SHP77 (cell line): ENCODE data around the gene PARP3.

Source experiments
- DNase-seq, 2 experiments: peaks; one replicate each; lab custom pipeline; 2025; lab: John Stamatoyannopoulos, UW

PARP3 gene

DNA sequence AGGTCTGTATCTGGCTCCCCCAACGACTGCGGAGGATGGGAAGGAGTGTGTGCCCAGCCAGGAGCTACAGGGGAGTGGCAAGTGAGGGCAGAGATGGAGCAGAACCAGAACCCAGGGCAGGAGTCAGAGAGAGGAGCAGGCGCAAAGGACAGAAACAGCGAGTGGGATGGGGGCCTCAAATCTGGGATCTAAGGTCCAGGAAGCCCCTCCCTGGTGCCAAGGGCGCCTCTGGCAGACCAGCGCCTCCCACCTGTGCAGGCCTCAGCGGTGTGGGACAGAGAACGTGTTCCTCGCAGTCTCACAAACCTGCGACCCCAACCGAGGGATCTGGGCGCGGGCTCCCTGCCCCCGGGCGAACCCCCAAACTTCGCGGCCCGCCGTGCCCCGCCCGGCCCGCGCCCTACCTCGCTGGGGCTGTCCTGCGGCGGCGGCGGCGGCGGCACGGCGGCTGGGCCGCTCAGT is 24.8 kb downstream of the PARP3 start:
- DNase-seq, result no peak

DNA sequence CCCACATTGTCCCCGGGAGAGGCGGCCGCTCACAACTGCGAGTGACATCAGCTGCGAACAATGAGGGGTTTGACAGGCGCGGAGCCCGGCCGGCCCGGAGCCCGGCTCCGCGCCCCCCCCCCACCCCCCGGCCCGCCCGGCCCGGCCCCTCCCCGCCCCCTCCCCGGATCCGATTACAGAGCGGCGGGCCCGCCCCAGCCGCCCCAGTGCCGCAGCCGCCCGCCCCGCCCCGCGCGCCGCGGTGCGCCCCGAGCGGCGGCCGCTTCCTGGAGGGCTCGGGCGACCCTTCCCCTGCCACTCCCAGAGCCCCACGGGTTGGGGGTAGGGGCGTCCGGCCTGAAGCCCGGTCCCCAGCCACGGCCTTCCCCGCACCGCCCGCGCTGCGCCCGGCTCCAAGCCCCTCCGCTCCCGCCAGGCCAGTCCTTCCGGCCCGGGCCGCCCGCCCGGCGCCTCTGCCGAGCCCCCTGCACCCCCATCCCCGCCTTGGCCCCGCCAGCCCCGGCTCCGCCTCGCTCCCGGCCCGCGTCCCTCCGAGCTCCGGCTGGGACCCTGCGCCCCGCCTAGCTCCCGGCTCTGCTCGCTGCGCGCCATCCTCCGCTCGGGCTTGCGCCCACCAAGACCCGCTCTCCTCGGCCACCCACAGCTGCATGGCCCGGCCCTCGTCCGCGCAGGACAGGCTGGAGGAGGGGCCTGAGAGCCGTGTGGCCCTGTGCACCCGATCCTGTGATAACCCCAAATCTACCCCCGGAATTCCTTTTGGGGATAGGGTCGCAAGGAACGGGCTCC is 25.4 kb downstream of the PARP3 start, which contains the start of gene PCBP4:
Gene PCBP4, minus strand, starts transcription at position 71 of the 786 bp plus-strand sequence. CDS start 6,214 bp downstream, outside the sequence.
- DNase-seq, result peak; percentile 13 to 38

DNA sequence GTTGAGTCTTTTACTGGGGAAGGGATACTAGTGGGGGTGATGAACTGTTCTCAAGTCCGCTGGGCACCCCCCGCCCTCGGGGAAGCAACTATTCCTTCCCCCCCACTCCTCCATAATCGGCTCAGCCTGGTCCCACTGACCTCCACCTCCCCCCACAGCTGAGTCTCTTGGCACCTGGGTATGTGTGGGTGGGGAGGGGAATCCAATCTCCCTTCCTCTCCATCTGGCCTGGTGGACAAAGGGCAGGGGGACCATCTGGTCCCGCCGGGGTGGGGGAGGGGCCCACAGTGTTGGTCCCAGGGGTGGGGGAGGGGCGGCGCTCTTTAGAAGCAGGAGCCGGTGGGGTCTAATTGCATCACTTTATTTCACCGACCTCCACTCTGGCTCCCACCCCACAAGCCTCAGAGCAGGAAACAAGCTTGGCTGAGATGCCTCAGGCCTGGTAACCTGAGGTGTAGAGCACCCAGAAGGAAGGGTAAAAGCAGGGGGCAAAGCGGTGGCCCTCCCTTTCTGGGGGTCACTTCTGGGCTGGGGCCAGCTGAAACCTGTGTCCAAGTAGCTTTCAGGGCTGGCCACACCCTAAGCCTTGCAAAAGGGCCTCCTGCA is 26.1 kb downstream of the PARP3 start:
- DNase-seq, result peak; percentile 44 to 46

DNA sequence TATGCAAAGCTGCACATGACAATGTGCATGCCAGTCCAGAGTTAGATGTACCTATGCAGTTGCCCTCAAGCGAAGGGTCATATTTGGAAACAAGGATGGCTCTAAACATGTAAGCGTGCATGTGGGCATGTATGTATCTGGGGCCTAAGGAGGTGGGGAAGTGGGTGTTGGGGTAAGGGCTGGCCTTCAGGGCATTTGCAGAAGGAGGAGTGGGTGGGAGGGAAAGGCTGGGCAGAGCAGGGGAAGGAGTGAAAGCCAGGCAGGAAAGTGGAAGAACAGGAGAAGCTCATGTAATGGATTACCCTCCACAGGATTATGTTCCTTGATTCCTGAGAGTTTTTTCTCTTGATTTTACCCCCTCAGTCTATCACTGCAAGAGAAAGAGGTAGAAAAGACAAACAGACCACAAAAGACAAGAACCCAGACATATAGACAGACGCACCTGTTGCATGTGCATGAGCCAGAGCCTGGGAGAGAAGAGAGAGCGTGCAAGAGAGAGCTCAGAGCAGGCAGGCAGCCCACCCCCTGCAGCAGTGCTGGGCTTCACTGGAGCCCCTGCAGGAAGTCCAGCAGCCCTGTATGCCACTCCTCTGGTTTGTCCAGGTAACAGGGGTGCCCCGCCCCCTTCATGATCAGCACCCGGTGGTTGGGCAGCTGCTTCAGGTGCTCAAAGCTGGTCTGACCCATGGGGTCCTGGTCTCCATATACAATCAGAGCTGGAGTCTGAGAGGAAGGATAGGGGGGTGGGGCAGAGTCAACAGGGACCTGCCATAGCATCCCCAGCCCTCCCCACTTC is 26.9 kb downstream of the PARP3 start:
- no peak for DNase-seq

DNA sequence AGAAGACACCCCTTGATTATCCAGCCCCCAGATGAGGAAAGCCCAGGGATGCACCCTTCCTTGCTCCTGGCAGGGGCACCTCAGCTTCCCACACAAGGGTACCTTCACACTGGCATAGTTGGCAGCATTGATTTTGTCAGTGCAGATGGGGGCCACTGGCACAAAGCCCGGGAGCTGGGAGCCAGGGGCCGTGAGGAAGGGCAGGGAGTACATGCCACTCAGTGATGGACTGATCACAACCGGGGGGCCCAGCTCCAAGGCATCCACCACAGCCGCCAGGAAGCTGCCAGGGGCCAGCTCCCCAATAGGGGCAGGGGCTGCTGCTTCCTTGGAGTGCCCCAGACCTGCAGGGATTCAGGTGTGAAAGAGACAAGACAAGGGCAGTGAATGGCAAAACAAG is 27.7 kb downstream of the PARP3 start:
- DNase-seq, result no peak

DNA sequence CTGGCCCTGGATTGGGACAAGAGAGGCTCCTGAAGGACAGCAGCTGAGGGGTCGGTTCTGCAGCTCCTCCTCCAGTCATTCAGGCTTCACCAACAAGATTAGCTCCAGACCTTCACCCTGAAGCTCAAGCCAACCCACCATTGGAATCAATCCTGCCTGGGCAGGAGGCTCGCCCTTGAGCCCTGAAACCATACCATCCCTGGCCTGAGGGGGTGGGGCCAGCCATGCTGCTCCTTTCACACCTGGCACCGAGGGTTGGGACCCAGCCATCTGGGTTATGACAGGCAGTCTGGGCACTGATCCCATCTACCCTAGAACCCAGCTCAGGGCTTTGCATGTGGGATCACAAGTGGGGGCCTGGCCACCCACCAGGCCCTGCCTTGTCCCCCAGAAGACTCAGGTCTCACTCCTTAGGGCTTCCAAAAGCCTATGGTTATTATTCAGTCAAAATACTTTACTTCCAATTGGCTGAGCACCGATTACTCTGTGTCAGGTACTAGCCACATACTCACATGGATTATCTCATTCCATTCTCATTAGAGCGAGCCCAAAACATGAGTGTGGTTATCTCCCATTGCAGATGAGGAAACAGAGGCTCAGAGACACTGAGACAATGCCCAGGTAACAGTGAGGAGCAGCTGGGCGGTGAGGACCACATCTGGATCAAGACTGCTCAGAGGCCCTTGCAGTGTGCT is 28.6 kb downstream of the PARP3 start:
- DNase-seq, result peak in 1 of 2 experiments; percentile 22

DNA sequence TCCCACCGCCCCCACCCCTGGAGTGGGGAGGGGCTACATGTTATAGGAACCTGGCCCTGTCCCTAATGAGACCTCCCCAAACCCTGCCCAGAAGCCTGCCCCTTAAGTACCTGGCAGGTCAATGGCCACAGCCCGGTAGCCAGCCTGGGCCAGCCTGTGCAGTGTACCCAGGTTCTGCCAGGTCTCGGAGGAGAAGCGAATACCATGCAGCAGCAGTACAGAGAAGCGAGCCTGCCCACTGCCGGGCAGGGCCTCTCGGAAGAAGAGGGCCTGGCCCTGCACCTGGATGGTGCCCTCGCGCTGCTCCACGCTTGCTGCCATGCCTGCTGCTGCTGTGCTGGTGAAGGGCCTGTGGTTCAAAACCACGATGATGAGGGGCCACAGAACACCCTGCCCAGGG is 29.2 kb downstream of the PARP3 start:
- no peak for DNase-seq

DNA sequence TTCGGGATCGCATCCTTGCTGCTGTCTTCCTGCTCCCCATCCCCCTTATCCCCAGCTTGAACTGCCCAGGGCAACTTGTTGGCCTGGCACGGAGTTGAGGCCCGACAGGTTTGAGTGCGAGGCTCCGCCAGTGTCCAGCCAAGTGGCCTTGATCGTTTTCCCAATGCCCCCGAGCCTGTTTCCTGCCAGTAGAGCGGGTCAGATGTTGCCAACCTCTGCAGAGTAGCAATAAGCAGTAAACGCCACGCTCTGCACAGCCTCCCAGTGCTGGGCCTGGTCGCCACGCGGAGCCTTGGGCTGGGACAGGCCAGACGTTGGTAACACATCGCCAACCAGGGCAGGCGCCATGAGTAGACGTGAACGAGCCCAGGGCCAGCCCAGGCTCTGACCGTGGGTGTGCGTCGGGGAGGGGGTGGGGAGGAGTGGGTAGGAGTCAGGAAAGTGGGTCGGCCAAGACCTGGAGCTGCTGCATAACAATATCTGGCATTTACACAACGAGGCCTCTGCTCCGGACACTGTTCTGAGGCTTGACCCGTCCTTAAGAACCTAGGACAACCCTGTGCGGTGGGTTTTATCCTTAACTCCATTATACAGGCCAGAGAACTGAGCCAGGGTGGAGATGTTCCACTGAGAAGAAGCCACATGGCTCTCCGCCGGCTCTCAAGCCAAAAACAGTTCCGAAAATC is 32.3 kb downstream of the PARP3 start:
- no peak for DNase-seq

DNA sequence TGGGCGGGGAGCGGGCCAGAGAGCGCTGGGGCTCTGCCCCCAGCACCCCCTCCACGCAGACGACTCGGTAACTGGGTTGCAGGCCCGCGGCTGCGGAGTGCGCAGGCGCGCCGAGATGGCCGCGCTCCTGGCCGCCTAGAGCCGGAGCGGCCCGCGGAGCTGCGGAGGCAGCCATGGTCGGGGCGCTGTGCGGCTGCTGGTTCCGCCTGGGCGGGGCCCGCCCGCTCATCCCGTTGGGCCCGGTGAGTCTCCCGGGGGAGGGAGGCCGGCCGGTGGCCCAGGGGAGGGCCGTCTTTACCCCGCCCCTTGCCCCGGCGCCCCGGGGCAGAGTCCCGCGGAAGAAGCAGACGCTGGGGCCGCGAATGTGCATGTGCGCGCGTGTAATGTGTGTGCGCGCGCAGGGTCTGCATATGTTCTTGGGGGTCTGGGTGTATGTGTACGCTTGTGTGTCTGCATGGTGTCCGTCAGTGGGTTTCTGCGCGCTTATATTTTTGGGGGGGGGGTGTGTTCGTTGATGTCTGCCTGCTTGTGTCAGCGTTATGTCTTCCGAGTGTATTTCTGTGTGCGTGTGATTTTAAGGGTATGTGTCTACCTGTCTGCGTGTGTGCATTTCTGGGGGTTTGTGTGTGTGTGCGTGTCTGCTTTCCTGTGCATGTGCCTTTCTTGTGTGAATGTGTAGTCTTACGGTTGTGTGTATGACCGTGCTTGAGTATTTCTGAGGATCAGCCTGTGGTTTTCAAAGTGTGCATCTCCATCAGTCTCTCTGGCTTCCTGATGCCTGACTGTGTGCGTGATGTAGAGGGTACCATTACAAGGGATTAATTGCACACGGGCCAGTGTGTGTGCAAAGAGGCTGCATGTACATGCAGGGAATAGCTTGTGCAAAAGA is 33.0 kb downstream of the PARP3 start, which contains the start of gene ABHD14A:
Gene ABHD14A, plus strand, starts transcription at position 102 of the 889 bp plus-strand sequence. Its CDS starts 72 bp downstream, at position 174.
- DNase-seq, result peak; percentile 37 to 63

DNA sequence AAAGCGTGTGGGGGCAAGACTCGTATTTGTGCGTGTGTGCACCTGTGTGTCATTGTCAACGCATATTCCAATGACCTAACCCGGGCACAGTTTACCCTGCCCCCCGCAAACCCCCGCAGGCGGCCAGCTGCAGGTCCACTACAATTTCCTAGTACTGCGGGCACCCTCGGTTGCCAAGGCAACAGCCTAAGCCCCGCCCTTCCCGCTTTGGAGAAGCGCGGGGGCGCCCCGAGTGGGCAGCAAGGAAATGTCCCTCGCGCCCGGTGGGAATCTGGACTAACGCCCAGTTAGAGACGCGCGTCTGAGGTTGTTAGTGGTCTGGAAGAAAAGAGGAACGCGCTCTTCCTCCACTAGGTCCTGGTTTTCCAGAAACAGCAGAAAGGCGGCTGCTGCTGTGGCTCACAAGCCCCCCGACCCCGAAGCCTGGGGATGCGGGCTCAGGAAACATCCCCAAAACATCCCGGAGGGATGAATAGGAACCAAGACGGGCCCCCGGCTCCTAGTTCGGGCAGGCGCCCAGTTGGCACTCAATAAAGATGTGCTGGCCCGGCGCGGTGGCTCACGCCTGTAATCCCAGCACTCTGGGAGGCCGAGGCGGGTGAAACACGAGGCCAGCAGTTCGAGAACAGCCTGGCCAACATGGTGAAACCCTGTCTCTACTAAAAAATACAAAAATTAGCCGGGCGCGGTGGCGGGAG is 33.8 kb downstream of the PARP3 start:
- peak; percentile 38 to 68 for DNase-seq

DNA sequence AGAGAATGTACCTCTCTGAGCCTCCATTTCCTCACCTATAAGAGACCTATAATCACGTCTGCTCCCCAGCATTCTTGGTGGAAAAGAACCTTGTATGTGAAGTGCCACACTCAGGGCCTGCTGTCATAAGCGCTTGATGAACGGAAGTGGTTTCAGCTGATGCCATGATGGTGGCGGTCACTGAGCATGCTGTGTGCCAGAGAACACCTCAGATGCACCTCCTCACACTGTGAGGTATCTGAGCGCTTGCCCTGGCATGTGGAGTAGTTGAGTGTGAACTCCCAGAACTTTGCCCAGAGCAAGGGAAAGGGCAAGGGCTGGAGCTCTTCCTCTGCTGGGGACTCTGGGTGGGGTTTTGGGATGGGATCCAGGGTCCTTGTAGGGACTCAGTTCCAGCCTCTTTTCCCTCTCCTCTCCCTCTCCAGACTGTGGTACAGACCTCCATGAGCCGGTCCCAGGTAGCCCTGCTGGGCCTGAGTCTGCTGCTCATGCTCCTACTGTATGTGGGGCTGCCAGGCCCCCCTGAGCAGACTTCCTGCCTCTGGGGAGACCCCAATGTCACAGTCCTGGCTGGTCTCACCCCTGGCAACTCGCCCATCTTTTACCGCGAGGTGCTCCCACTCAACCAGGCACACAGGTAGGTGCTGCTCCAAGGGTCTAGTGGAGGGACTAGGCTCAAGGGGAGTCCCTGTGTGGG is 35.4 kb downstream of the PARP3 start:
- DNase-seq, result no peak

DNA sequence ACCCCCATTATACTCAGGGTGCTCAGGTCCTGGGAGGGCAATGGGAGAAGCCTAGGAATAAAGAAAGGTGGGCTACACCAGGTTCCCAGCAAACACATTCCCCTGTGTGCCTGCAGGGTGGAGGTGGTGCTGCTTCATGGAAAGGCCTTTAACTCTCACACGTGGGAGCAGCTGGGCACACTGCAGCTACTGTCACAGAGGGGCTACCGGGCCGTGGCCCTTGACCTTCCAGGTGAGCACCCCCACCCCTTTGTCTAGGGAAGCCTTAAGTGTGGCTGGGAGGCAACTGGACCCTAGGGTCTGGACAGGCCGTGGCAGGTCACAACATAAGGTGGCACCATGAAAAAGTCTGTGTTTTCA is 36.0 kb downstream of the PARP3 start:
- no peak for DNase-seq

DNA sequence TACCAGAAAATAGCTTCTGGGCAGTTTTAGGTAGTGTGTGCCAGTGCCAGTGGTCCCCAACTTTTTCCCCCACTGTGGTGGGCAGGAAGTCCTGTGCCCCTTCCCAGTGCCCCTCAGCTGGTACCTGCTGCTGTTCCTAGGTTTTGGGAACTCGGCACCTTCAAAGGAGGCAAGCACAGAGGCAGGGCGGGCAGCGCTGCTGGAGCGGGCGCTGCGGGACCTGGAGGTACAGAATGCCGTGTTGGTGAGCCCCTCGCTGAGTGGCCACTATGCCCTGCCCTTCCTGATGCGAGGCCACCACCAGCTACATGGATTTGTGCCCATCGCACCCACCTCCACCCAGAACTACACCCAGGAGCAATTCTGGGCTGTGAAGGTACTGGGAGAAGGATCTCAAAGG is 38.1 kb downstream of the PARP3 start:
- DNase-seq, result no peak

DNA sequence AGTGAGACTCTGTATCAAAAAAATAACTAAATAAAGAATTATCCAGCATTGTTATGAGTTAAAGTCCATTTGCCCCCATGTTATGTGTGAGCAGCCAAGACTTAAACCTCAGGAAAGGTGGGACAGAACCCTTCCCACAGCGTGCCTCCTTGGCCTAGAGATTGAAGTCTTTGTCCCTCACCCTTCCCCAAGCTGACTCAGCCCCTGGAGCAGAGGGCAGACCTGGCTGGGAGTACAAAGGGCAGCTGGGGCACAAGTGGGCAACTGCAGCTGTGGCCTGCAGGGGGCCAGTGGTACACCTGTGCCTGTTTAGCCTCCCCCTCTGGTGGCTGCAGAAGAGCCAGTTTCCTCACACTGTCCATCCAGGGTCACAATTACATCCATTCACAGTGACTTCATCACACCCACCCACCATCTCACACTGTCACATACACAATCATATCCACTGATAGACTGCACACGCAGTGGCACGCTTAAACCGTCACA is 40.2 kb downstream of the PARP3 start:
- peak; percentile 72 to 83 for DNase-seq

DNA sequence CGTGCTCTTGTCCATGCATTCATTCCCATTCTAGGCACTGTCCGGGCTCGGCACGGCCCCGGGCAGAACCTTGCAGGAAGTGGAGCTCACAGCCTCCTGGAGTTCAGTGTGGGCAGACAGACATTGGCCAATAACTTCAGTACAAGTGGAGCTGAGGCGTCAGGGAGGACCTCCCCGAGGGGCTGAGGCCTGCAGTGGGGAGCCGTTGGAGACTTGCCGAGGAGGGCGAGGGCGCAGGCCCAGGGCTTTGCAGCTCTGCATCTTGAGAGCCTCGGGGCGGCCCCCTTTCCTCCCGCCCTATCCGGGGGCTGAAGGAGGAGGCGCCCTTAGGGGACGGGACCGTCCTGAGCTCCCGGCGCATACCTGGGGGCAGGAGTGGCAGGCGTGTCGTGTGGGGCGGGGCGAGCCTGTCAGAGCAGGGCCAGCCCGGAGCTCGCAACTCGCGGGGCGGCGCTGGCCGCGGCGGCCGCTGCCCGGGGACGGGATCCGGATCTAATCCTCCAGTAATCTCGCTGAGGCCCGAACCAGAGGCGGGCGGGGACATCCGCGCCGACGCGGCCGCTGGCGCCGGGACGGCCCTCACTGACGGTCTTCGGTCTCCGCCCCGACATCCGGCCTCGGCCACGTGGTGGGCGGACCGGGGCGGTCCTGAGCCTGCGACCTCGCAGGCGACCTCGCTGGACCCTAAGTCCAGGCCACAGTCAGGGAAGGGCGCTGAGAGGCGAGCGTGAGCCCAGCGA is 40.8 kb downstream of the PARP3 start, which contains the start of gene ACY1:
Gene ACY1, plus strand, starts transcription at position 698 of the 740 bp plus-strand sequence. CDS start 530 bp downstream, outside the sequence.
- peak; percentile 26 to 50 for DNase-seq

DNA sequence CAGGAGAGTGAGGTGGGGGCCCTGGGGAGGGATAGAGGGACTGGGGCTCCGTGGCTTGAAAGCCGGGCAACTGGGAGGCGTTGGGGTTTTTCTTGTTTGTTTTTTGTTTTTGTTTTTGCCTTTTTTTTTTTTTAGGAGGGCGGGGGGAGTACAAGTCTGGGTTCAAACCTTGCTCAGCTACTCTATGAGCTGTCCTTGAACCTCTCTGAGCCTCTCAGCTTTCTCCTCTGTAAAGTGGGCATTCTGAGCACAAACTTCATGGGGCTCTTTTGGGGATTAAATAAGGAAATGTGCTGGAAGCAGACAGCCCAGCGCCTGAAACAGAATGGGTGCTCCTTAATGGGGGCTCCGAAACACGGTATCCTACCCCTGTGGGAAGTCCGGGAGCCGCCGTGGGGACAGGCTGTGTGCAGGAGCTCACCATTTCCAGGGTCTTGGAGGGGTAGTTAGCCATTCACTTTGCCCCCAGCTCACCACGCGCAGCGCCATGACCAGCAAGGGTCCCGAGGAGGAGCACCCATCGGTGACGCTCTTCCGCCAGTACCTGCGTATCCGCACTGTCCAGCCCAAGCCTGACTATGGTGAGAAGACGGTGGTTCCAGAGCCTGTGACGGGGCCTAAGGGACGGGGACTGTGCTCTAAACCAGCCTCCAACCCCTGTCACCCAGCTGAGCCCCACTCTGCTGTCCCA is 41.6 kb downstream of the PARP3 start:
- no peak for DNase-seq

DNA sequence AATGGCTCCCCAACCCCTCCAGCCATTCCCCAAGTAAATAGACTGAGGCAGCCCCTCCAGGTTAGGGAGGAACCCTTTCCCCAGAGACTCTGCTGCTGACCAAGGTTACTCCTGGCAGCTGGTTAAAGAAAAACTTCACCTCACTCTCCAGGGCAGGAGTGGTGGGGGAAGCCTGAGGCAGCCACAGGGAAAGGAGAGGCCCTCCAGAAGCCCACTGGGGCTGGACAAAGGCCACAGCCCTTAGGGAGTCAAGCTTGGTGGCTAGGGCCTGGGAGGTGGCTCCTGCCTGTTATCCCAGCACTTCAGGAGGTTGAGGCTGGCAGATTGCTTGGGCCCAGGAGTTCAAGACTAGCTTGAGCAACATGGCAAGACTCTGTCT is 42.1 kb downstream of the PARP3 start:
- DNase-seq, result no peak
